K562 (cell line): Measurements from ENCODE around the gene TSSK6. TPM values are rescaled to one million over a fixed set of nuclear protein-coding genes. Genes with fewer than 3 reads are reported as not detected.

ENCODE experiments used
- ARID3B ChIP-seq: fragments of 250-450 bp; sonication (Bioruptor Pico); IDR thresholded peaks from 2 replicates; pipeline ENCODE4 v1.4.0; 2020; ENCODE audit warnings: borderline replicate concordance
- C11orf30 ChIP-seq: fragments of 450-650 bp; IDR thresholded peaks from 2 replicates; pipeline ENCODE4 v1.6.1; 2016; ENCODE audit warnings: low read depth, mild to moderate bottlenecking
- CEBPG ChIP-seq, 3 experiments: fragments of 200-800 bp in 1 of 3; sonication (Bioruptor generic) in 1 of 3; sonication (generic) in 1 of 3; formaldehyde crosslinking in 1 of 3; IDR thresholded peaks in 2 of 3; conservative IDR thresholded peaks in 1 of 3; 2 replicates each; pipeline versions ENCODE4 v1.6.1 to v1.8.0; 2016 to 2022; ENCODE audit warnings: missing compliant biosample characterization in 2 of 3, missing genetic modification characterization in 2 of 3, mild to moderate bottlenecking in 1 of 3, missing genetic modification reagents in 1 of 3
- CREBBP ChIP-seq: IDR thresholded peaks from one replicate; pipeline ENCODE4 v1.6.1; 2012; ENCODE audit warnings: low read depth, mild to moderate bottlenecking, control low read depth, inconsistent platforms, low read length
- DIDO1 ChIP-seq: fragments of 450-650 bp; IDR thresholded peaks from 2 replicates; pipeline ENCODE4 v1.6.1; 2016; ENCODE audit warnings: low read depth, missing biosample characterization, missing genetic modification characterization
- EGR1 ChIP-seq: fragments of 450-650 bp; conservative IDR thresholded peaks from 2 replicates; pipeline ENCODE4 v1.6.1; 2017; ENCODE audit warnings: mild to moderate bottlenecking
- FOXO4 ChIP-seq: fragments of 450-650 bp; formaldehyde crosslinking; IDR thresholded peaks from 2 replicates; pipeline ENCODE4 v1.4.0; 2020; ENCODE audit warnings: mild to moderate bottlenecking, moderate library complexity
- HBP1 ChIP-seq: fragments of 450-650 bp; formaldehyde crosslinking; IDR thresholded peaks from 2 replicates; pipeline ENCODE4 v1.4.0; 2022; ENCODE audit warnings: missing genetic modification characterization
- HDAC8 ChIP-seq: fragments of 450-650 bp; IDR thresholded peaks from 2 replicates; pipeline ENCODE4 v1.6.1; 2016; ENCODE audit warnings: mild to moderate bottlenecking, missing genetic modification characterization, moderate library complexity, missing compliant biosample characterization
- HNRNPUL1 ChIP-seq: fragments of 200-400 bp; formaldehyde crosslinking; IDR thresholded peaks from 2 replicates; pipeline ENCODE4 v1.6.1; 2017; ENCODE audit warnings: low read length
- ILF3 ChIP-seq: fragments of 450-650 bp; IDR thresholded peaks from 2 replicates; pipeline ENCODE4 v1.6.1; 2018; ENCODE audit warnings: antibody characterized with exemption, mild to moderate bottlenecking, moderate library complexity, borderline replicate concordance
- LEF1 ChIP-seq: fragments of 450-650 bp; IDR thresholded peaks from 2 replicates; pipeline ENCODE4 v1.6.1; 2016; ENCODE audit warnings: mild to moderate bottlenecking
- RBFOX2 ChIP-seq: fragments of 200-400 bp; formaldehyde crosslinking; IDR thresholded peaks from 2 replicates; pipeline ENCODE4 v1.6.1; 2017; ENCODE audit warnings: low read depth, mild to moderate bottlenecking, low read length, moderate library complexity
- SIRT6 ChIP-seq: IDR thresholded peaks from one replicate; pipeline ENCODE4 v1.6.1; 2012; ENCODE audit warnings: low read depth, mild to moderate bottlenecking, control low read depth, inconsistent platforms, low read length, moderate library complexity
- SREBF1 ChIP-seq: fragments of 150-350 bp; IDR thresholded peaks from 2 replicates; pipeline ENCODE4 v1.6.1; 2014; ENCODE audit warnings: antibody characterized with exemption, low read depth, low read length, borderline replicate concordance
- SUPT5H ChIP-seq: fragments of 450-650 bp; IDR thresholded peaks from 2 replicates; pipeline ENCODE4 v1.6.1; 2016
- THRB ChIP-seq: fragments of 450-650 bp; formaldehyde crosslinking; conservative IDR thresholded peaks from 2 replicates; pipeline ENCODE4 v1.4.0; 2022; ENCODE audit warnings: mild to moderate bottlenecking, missing genetic modification characterization
- TOE1 ChIP-seq, 2 experiments: fragments of 450-650 bp in 1 of 2; sonication (generic) in 1 of 2; formaldehyde crosslinking in 1 of 2; IDR thresholded peaks; 2 replicates each; pipeline versions ENCODE4 v1.7.1 to v1.8.0; 2016 to 2022; ENCODE audit warnings: borderline replicate concordance in 2 of 2, mild to moderate bottlenecking in 2 of 2, antibody characterized with exemption in 1 of 2, inconsistent platforms in 1 of 2, low read depth in 1 of 2, missing genetic modification reagents in 1 of 2, moderate library complexity in 1 of 2
- polyA plus RNA-seq, 8 experiments: library from polyadenylated mRNA; depleted of rRNA in 4 of 8; stranded (reverse) in 5 of 8; unstranded in 3 of 8; fragments of >200 nt; fragmentation: Nextera tagmentation in 2 of 8; fragmentation: Illumina TruSeq in 1 of 8; extraction: Ambion mirVana in 2 of 8; extraction: Trizol in 1 of 8; gene quantifications; 2 replicates each; pipeline versions ENCODE4 v1.2.1 to v1.2.3, GENCODE V29; 2011 to 2014; ENCODE audit warnings: inconsistent platforms in 1 of 8, missing spikeins in 1 of 8
- total RNA-seq, 7 experiments: library from RNA; depleted of rRNA in 6 of 7; stranded (reverse); fragments of >200 nt in 6 of 7; fragmentation: Illumina TruSeq in 2 of 7; extraction: Trizol in 2 of 7; gene quantifications; 2 replicates each; pipeline versions ENCODE4 v1.2.1 to v1.2.3, GENCODE V29; 2011 to 2021; ENCODE audit warnings: low replicate concordance in 1 of 7
- TF ChIP-seq, protein P1 (sequence below): sonication (generic); formaldehyde crosslinking; IDR thresholded peaks from 2 replicates; pipeline ENCODE4 v1.9.0; 2022; ENCODE audit warnings: mild to moderate bottlenecking, missing genetic modification reagents

TSSK6 gene
- total and polyA plus RNA-seq, 9 of the 15 experiments (the other 6 are each of a cell fraction or from before 2014, with no cell fraction given) = 0.21 to 2.6 (median 1.5) TPM; not detected in 3

DNA sequence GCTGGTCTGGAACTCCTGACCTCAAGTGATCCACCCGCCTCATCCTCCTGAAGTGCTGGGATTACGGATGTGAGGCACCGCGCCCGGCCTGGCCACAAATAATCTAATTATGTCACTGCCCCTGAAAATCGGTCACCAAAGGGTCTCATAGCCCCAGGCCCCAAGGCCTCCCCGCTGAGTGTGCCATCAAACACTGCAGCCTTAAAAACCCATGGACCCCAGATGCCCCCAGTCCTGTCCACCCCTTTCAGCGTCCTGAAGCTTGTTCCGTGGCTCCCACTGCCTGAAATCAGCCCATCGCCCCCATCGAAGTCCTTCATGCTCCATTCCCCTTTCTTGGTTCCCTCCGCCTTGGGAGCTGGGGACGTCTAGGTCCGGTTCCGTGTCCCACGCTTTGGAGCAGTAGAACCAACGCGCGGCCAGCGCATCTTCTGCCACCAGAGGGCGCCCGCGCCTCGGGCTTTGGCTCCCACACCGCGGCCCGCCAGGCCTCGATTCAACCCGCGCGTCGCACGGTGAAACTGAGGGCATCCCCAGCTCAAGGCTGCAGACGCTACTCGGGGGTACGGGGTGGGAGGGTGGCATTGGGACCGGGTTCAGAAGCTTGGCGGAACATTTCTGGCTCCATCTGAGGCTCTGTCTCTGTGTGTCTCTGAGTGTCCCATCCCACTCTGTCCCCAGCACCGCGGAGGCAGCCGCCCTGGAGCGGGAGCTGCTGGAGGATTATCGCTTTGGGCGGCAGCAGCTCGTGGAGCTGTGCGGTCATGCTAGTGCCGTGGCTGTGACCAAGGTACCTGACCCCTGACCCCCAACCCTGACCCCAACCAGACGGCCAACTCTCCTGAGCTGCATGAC lies 16.8 kb upstream of the TSSK6 start (continued):
- TF ChIP-seq ARID3B (CRISPR knock-in tag) (no peak), TOE1 (IDR thresholded peaks at IDR 0.05; ENCODE audit: borderline replicate concordance) (0 out of 2 replicates have a peak, but pooled peaks have one; percentile 11), TOE1 (CRISPR knock-in tag; IDR thresholded peaks at IDR 0.05; ENCODE audit: borderline replicate concordance, low read depth) (no peak), FOXO4 (CRISPR knock-in tag) (no peak), HBP1 (no peak), HDAC8 (no peak), LEF1 (no peak), SREBF1 (no peak), SIRT6 (no peak), RBFOX2 (no peak), CREBBP (no peak), THRB (CRISPR knock-in tag) (no peak), CEBPG (CRISPR knock-in tag; IDR thresholded peaks at IDR 0.05) (no peak), CEBPG (tag; conservative IDR thresholded peaks at IDR 0.05 in 1 of 2, IDR thresholded peaks at IDR 0.05 in 1 of 2) (no peak), DIDO1 (tag) (no peak), ILF3 (no peak), EGR1 (no peak), SUPT5H (peak; percentile 32; the same call in 1 of the 2 replicates), HNRNPUL1 (no peak), C11orf30 (no peak)
- TF ChIP-seq, protein P1, sequence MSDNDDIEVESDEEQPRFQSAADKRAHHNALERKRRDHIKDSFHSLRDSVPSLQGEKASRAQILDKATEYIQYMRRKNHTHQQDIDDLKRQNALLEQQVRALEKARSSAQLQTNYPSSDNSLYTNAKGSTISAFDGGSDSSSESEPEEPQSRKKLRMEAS = peak; percentile 41; the same call in 1 of the 2 replicates
